Upper lobe of left lung (tissue), 4 donors: Measurements from ENCODE around the gene KRT75.

Source experiments
- CTCF ChIP-seq, 6 experiments: fragments of 450-650 bp in 4 of 6; fragments of 200-600 bp in 2 of 6; sonication (generic) in 2 of 6; IDR thresholded peaks; one replicate each; pipeline ENCODE4 v1.5.1; 2016 to 2019; ENCODE audit warnings: antibody characterized with exemption in 6 of 6
- POLR2A ChIP-seq, 4 donors: fragments of 450-650 bp; IDR thresholded peaks; one replicate each; pipeline ENCODE4 v1.5.1; 2016 to 2017; ENCODE audit warnings: antibody characterized with exemption in 4 of 4, mild to moderate bottlenecking in 2 of 4

GRCh38 chr12:52477651-52478050, 43.5 kb upstream of the KRT75 start:
- TF ChIP-seq CTCF (IDR thresholded peaks at IDR 0.05) (no peak), POLR2A (IDR thresholded peaks at IDR 0.05) (no peak)
